ENCODE results near the gene HS3ST4. TPM values are rescaled to one million over a fixed set of nuclear protein-coding genes. Genes with fewer than 3 reads are reported as not detected.

Gene HS3ST4
- total and polyA plus RNA-seq, 2 donors (not counting 3 experiments of a cell fraction or from before 2014, with no cell fraction given) = not detected

- Histone ChIP-seq H3K4me2 (ENCODE audit: insufficient read depth, low read length) (no peak overlapping the region), H2AFZ (ENCODE audit: low read depth, low read length) (no peak overlapping the region), H3K9me1 (replicated peaks; ENCODE audit: control insufficient read depth, extremely low read depth, insufficient read depth, low read length) (no peaks in the 10 kb centered on the region), H4K20me1 (replicated peaks; ENCODE audit: control insufficient read depth, extremely low read depth, insufficient read depth, low read length) (no peaks in the 10 kb centered on the region), H3K4me3 (replicated peaks in 1 of 3; ENCODE audit: insufficient read depth in 1 of 3, low read depth in 1 of 3, low read length in 3 of 3) (no peak overlapping the region), H3K27ac (ENCODE audit: insufficient read depth, low read depth, low read length) (no peak overlapping the region), H3K79me2 (ENCODE audit: control insufficient read depth, insufficient read depth, low read length) (no peaks in the 10 kb centered on the region), H3K9me3 (replicated peaks; ENCODE audit: control insufficient read depth, insufficient read depth, low read length) (no peaks in the 10 kb centered on the region), H3K27me3 (ENCODE audit: control insufficient read depth in 2 of 2, insufficient read depth in 2 of 2, low read length in 2 of 2) (no peaks in the 10 kb centered on the region), H3K4me1 (ENCODE audit: control insufficient read depth, extremely low read depth, insufficient read depth, low read length) (no peaks in the 10 kb centered on the region), H3K9ac (replicated peaks; ENCODE audit: extremely low read depth, insufficient read depth, low read length) (no peak overlapping the region), H3K36me3 (ENCODE audit: control insufficient read depth in 2 of 2, extremely low read depth in 1 of 2, insufficient read depth in 2 of 2, low read length in 2 of 2) (no peaks in the 10 kb centered on the region)
- ChIA-PET POLR2A (no interaction called here), CTCF (no interaction called here)
- DNase-seq (ENCODE audit: low read depth, low spot score) (no peak), FAIRE-seq (no peak)
- intact Hi-C loops (cut with micrococcal nuclease) (no loop called here), dilution Hi-C loops (cut with MboI; ENCODE audit: extremely low pct_ligation_motif_present, low sequenced_read_pairs) (no loop called here)
- BruUV-seq (replicated peaks) = no TSS peak
- TF ChIP-seq MAX (IDR thresholded peaks at IDR 0.05; ENCODE audit: insufficient read depth, insufficient read length) = no peak
- no peak for TF ChIP-seq EZH2 (IDR thresholded peaks at IDR 0.05; ENCODE audit: borderline replicate concordance, low read depth, low read length, severe bottlenecking)
- TF ChIP-seq JUN (IDR thresholded peaks at IDR 0.05; ENCODE audit: borderline replicate concordance, insufficient read depth, insufficient read length, low read depth) = no peak
These were observed 125.5 kb downstream of the HS3ST4 start for GRCh38 chr16:25817295-25817694.

GRCh38 chr16:25817876-25818275 lies 126.1 kb downstream of the HS3ST4 start:
- Histone ChIP-seq H3K4me1 (ENCODE audit: control insufficient read depth, extremely low read depth, insufficient read depth, low read length) (no peaks in the 10 kb centered on the region), H4K20me1 (replicated peaks; ENCODE audit: control insufficient read depth, extremely low read depth, insufficient read depth, low read length) (no peaks in the 10 kb centered on the region), H3K9me3 (replicated peaks; ENCODE audit: control insufficient read depth, insufficient read depth, low read length) (no peaks in the 10 kb centered on the region), H2AFZ (ENCODE audit: low read depth, low read length) (no peak overlapping the region), H3K36me3 (ENCODE audit: control insufficient read depth in 2 of 2, extremely low read depth in 1 of 2, insufficient read depth in 2 of 2, low read length in 2 of 2) (no peaks in the 10 kb centered on the region), H3K27ac (ENCODE audit: insufficient read depth, low read depth, low read length) (no peak overlapping the region), H3K79me2 (ENCODE audit: control insufficient read depth, insufficient read depth, low read length) (no peaks in the 10 kb centered on the region), H3K27me3 (ENCODE audit: control insufficient read depth in 2 of 2, insufficient read depth in 2 of 2, low read length in 2 of 2) (no peaks in the 10 kb centered on the region), H3K9me1 (replicated peaks; ENCODE audit: control insufficient read depth, extremely low read depth, insufficient read depth, low read length) (no peaks in the 10 kb centered on the region), H3K4me2 (ENCODE audit: insufficient read depth, low read length) (no peak overlapping the region), H3K4me3 (replicated peaks in 1 of 3; ENCODE audit: insufficient read depth in 1 of 3, low read depth in 1 of 3, low read length in 3 of 3) (no peak overlapping the region), H3K9ac (replicated peaks; ENCODE audit: extremely low read depth, insufficient read depth, low read length) (no peak overlapping the region)
- DNase-seq (ENCODE audit: low read depth, low spot score) (no peak), FAIRE-seq (no peak)
- BruUV-seq (replicated peaks) = no TSS peak
- TF ChIP-seq EZH2 (IDR thresholded peaks at IDR 0.05; ENCODE audit: borderline replicate concordance, low read depth, low read length, severe bottlenecking) (no peak), JUN (IDR thresholded peaks at IDR 0.05; ENCODE audit: borderline replicate concordance, insufficient read depth, insufficient read length, low read depth) (no peak), MAX (IDR thresholded peaks at IDR 0.05; ENCODE audit: insufficient read depth, insufficient read length) (no peak), POLR2AphosphoS5 (IDR thresholded peaks at IDR 0.05; ENCODE audit: insufficient read depth, low read depth, low read length) (no peak), FOS (IDR thresholded peaks at IDR 0.05; ENCODE audit: borderline replicate concordance, insufficient read depth, low read length) (no peak), MYC (IDR thresholded peaks at IDR 0.05; ENCODE audit: low read depth, low read length) (no peak), CTCF (IDR thresholded peaks at IDR 0.05; ENCODE audit: extremely low read depth in 1 of 2, insufficient read depth in 1 of 2, low read depth in 1 of 2, low read length in 2 of 2) (no peak), POLR2A (IDR thresholded peaks at IDR 0.05; ENCODE audit: low read depth, low read length) (no peak), GATA2 (IDR thresholded peaks at IDR 0.05; ENCODE audit: insufficient read depth, insufficient read length, low read depth, low read length) (no peak)
- ChIA-PET POLR2A (no interaction called here), CTCF (no interaction called here)
- intact Hi-C loops (cut with micrococcal nuclease) = no loop called here
- dilution Hi-C loops (cut with MboI; ENCODE audit: extremely low pct_ligation_motif_present, low sequenced_read_pairs) = no loop called here

Data from endothelial cell of umbilical vein (primary cell).